B cell (primary cell): ENCODE data around the gene TAS1R2.

Experiments used
- CTCF ChIP-seq: fragments of 200-600 bp; IDR thresholded peaks from one replicate; pipeline ENCODE4 v1.8.0; 2022; ENCODE audit warnings: antibody characterized with exemption, mild to moderate bottlenecking
- EZH2 ChIP-seq: IDR thresholded peaks from 2 replicates; pipeline ENCODE4 v1.6.1; 2012; ENCODE audit warnings: borderline replicate concordance, low read depth, mild to moderate bottlenecking, moderate library complexity, low read length; ENCODE audit not compliant: insufficient read depth, poor library complexity, severe bottlenecking

DNA sequence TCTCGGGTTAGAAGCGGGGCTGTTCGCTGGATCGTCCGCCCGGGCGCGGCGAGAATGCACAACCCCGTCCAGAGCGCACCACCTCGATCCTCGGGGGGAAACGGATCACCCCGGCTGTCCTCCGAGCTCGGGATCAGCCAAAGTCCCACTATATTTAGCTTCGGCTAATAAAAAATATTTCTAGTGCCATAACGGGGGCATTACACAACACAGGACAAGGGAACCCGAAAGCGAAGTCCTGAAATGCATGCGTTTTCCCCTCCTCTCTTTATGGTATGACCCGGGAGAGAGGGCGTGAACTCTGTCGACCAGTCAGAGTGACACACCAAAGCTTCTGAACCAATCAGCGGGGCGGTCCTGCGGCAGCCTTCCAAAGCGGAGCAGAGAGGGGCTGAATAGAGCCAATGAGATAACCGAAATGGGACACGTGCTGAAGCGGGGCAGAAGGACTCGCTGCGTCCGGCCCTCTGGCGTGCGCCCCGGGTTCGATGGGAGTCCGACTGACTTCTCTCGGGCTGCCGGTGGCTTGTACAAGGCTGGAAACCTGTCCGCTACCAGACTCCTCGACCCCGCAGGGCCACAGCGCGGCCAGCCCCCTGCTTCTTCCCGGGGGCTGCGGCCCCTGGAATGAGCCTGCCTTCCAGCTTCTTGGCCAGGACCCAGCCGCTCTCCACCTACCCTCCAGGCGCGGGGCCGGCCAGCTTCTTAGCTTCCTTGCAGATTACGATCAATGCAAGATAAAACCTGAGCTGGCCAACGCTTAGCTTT lies 43.2 kb upstream of the TAS1R2 start, which contains the start of gene ALDH4A1:
- TF ChIP-seq CTCF (no peak), EZH2 (no peak)
